HepG2 (cell line): ENCODE results near the gene PEAK3.

Experiments
- EP300 ChIP-seq, 3 experiments: sonication (generic) in 1 of 3; formaldehyde crosslinking in 1 of 3; IDR thresholded peaks; 2 replicates each; pipeline versions ENCODE4 v1.5.1 to v1.6.1; 2011 to 2020; ENCODE audit warnings: low read depth in 2 of 3, low read length in 2 of 3, borderline replicate concordance in 1 of 3, improper control_type of control experiment in 1 of 3, mild to moderate bottlenecking in 1 of 3, missing genetic modification reagents in 1 of 3, moderate library complexity in 1 of 3
- FOXK2 ChIP-seq: fragments of 450-650 bp; IDR thresholded peaks from 2 replicates; pipeline ENCODE4 v1.6.1; 2016
- JUNB ChIP-seq: sonication (generic); formaldehyde crosslinking; IDR thresholded peaks from 2 replicates; pipeline ENCODE4 v1.8.0; 2022; ENCODE audit warnings: missing genetic modification reagents, mild to moderate bottlenecking, borderline replicate concordance
- MIXL1 ChIP-seq: IDR thresholded peaks from 2 replicates; pipeline ENCODE4 v1.6.1; 2016
- NAIF1 ChIP-seq: sonication (generic); formaldehyde crosslinking; IDR thresholded peaks from 2 replicates; pipeline ENCODE4 v1.5.0; 2020; ENCODE audit warnings: mild to moderate bottlenecking, missing genetic modification reagents, borderline replicate concordance
- NFE2L2 ChIP-seq: fragments of 150-350 bp; IDR thresholded peaks from 2 replicates; pipeline ENCODE4 v1.6.1; 2014; ENCODE audit warnings: low read length
- POLR2AphosphoS5 ChIP-seq: IDR thresholded peaks from 2 replicates; pipeline ENCODE4 v1.6.1; 2012; ENCODE audit warnings: low read depth, low read length
- RBFOX2 ChIP-seq: fragments of 200-400 bp; formaldehyde crosslinking; IDR thresholded peaks from 2 replicates; pipeline ENCODE4 v1.6.1; 2017; ENCODE audit warnings: low read depth, mild to moderate bottlenecking, low read length
- YY1 ChIP-seq: IDR thresholded peaks from 2 replicates; pipeline ENCODE4 v1.6.1; 2011; ENCODE audit warnings: low read length, low read depth, moderate library complexity, mild to moderate bottlenecking; ENCODE audit not compliant: insufficient read depth, insufficient replicate concordance
- ZNF75D ChIP-seq: sonication (generic); formaldehyde crosslinking; IDR thresholded peaks from 2 replicates; pipeline ENCODE4 v1.8.1; 2023; ENCODE audit warnings: missing genetic modification reagents, mild to moderate bottlenecking, borderline replicate concordance
- TF ChIP-seq, protein P1 (sequence below): sonication (generic); formaldehyde crosslinking; IDR thresholded peaks from 2 replicates; pipeline ENCODE4 v1.8.1; 2023; ENCODE audit warnings: missing genetic modification reagents, inconsistent platforms, borderline replicate concordance
- TF ChIP-seq, protein P2 (sequence below): sonication (generic); formaldehyde crosslinking; conservative IDR thresholded peaks from 2 replicates; pipeline ENCODE4 v1.4.0; 2020; ENCODE audit warnings: missing genetic modification reagents
- TF ChIP-seq, protein P3 (sequence below): IDR thresholded peaks from 2 replicates; pipeline ENCODE4 v1.6.1; 2012; ENCODE audit warnings: low read depth, low read length, improper control_type of control experiment
- TF ChIP-seq, protein P4 (sequence below): sonication (generic); formaldehyde crosslinking; IDR thresholded peaks from 2 replicates; pipeline ENCODE4 v1.5.0; 2020; ENCODE audit warnings: mild to moderate bottlenecking, missing genetic modification reagents, moderate library complexity

DNA sequence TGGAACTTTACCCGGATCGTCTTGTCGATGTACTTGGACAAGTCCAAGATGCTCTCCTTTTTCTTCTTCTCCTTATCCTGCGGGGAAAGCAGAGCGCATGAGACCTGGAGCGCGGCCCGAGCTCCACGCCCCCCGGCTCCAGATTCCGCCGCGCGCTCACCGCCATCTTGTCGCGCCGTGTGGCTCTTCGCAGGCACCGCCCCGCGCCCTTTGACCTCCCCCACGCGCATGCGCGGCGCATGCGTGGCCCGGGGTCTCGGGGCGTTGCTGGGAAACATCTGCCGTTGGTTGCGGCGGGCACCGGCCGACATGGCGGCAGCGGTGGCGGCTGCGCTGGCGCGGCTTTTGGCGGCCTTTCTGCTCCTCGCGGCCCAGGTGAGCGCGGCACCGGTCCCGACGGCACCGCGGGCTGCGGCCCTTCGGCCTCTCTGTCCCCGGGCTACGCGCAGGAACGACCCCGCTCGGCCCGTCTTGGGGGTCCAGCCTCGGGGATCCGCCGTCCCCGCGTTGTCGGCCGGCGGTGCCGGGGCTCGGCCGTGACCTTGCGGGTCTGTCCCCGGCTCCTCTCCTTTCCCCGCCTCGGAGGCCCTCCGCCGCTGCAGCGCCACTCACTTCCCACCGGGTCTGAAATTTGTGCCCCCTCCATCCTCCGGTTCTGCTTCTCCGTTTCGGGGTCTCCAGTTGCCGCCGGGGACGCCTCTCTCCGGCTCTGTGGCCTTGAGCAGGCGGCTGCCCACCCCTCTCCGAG is 46.6 kb upstream of the PEAK3 start, which contains the start of the genes LSM7 and SPPL2B:
- TF ChIP-seq FOXK2 (no peak), ZNF75D (no peak), NFE2L2 (no peak), JUNB (CRISPR knock-in tag) (no peak), POLR2AphosphoS5 (peak; percentile 87), EP300 (IDR thresholded peaks at IDR 0.05; ENCODE audit: low read depth in 2 of 2, low read length in 2 of 2) (no peak), EP300 (CRISPR knock-in tag; IDR thresholded peaks at IDR 0.05; ENCODE audit: borderline replicate concordance) (no peak), RBFOX2 (peak; percentile 95), YY1 (peak; percentile 97), MIXL1 (no peak), NAIF1 (CRISPR knock-in tag) (no peak)
- TF ChIP-seq, protein P1, sequence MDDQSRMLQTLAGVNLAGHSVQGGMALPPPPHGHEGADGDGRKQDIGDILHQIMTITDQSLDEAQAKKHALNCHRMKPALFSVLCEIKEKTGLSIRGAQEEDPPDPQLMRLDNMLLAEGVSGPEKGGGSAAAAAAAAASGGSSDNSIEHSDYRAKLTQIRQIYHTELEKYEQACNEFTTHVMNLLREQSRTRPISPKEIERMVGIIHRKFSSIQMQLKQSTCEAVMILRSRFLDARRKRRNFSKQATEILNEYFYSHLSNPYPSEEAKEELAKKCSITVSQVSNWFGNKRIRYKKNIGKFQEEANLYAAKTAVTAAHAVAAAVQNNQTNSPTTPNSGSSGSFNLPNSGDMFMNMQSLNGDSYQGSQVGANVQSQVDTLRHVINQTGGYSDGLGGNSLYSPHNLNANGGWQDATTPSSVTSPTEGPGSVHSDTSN (CRISPR knock-in tag), result no peak
- TF ChIP-seq, protein P2, sequence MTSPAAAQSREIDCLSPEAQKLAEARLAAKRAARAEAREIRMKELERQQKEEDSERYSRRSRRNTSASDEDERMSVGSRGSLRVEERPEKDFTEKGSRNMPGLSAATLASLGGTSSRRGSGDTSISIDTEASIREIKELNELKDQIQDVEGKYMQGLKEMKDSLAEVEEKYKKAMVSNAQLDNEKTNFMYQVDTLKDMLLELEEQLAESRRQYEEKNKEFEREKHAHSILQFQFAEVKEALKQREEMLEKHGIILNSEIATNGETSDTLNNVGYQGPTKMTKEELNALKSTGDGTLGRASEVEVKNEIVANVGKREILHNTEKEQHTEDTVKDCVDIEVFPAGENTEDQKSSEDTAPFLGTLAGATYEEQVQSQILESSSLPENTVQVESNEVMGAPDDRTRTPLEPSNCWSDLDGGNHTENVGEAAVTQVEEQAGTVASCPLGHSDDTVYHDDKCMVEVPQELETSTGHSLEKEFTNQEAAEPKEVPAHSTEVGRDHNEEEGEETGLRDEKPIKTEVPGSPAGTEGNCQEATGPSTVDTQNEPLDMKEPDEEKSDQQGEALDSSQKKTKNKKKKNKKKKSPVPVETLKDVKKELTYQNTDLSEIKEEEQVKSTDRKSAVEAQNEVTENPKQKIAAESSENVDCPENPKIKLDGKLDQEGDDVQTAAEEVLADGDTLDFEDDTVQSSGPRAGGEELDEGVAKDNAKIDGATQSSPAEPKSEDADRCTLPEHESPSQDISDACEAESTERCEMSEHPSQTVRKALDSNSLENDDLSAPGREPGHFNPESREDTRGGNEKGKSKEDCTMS, result no peak
- TF ChIP-seq, protein P3, sequence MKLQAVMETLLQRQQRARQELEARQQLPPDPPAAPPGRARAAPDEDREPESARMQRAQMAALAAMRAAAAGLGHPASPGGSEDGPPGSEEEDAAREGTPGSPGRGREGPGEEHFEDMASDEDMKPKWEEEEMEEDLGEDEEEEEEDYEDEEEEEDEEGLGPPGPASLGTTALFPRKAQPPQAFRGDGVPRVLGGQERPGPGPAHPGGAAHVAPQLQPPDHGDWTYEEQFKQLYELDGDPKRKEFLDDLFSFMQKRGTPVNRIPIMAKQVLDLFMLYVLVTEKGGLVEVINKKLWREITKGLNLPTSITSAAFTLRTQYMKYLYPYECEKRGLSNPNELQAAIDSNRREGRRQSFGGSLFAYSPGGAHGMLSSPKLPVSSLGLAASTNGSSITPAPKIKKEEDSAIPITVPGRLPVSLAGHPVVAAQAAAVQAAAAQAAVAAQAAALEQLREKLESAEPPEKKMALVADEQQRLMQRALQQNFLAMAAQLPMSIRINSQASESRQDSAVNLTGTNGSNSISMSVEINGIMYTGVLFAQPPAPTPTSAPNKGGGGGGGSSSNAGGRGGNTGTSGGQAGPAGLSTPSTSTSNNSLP, result no peak
- TF ChIP-seq, protein P4, sequence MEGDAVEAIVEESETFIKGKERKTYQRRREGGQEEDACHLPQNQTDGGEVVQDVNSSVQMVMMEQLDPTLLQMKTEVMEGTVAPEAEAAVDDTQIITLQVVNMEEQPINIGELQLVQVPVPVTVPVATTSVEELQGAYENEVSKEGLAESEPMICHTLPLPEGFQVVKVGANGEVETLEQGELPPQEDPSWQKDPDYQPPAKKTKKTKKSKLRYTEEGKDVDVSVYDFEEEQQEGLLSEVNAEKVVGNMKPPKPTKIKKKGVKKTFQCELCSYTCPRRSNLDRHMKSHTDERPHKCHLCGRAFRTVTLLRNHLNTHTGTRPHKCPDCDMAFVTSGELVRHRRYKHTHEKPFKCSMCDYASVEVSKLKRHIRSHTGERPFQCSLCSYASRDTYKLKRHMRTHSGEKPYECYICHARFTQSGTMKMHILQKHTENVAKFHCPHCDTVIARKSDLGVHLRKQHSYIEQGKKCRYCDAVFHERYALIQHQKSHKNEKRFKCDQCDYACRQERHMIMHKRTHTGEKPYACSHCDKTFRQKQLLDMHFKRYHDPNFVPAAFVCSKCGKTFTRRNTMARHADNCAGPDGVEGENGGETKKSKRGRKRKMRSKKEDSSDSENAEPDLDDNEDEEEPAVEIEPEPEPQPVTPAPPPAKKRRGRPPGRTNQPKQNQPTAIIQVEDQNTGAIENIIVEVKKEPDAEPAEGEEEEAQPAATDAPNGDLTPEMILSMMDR (CRISPR knock-in tag), result no peak
